Measurements from ENCODE around the gene PCDH1. TPM values are rescaled to one million over a fixed set of nuclear protein-coding genes. Genes with fewer than 3 reads are reported as not detected.

PCDH1 gene
- total RNA-seq, 1 experiment from 2014 or later: 9.9 TPM

DNA sequence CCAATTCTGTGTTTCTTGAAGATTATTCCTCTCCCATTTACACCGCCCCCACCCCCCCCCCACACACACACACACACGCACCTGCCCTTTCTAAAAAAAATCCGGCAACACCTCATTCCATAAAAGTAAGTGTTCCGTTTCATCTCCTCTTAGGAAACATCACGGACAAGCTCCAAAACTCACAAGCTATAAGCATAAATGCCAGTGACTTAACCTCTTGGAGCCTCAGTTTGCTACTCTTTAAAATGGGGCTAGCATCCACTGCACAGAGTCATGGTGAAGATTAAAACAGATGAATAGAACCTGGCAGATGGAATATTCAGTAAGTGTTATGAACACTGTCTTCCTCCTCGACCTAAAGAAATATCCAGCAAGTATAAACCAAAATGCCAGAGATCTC is 70.5 kb downstream of the PCDH1 start:
- DNase-seq (ENCODE audit: unreplicated experiment): no peak
- Mint-ChIP-seq H3K9me3 (ENCODE audit: unreplicated experiment) (no peaks in the 10 kb centered on the region), H3K27me3 (ENCODE audit: insufficient read depth, unreplicated experiment) (peaks cover 68% of the 10 kb centered on the region), H3K4me1 (ENCODE audit: insufficient read depth, unreplicated experiment) (no peaks in the 10 kb centered on the region), H3K27ac (ENCODE audit: low read depth, unreplicated experiment) (no peak overlapping the region), H3K36me3 (ENCODE audit: insufficient read depth, unreplicated experiment) (no peaks in the 10 kb centered on the region), H3K4me3 (ENCODE audit: unreplicated experiment) (no peak overlapping the region)
- intact Hi-C loops (cut with micrococcal nuclease): no loop called here
- POLR2A ChIA-PET: interaction anchor here (0.6 to 1.0 kb wide), 2 partner anchors 33 to 42 kb away, joined by 3 to 5 read pairs; no protein-coding TSS in a partner anchor
- CTCF ChIA-PET: interaction anchor here (0.6 to 3.3 kb wide), 9 partner anchors 13 to 117 kb away, joined by 3 to 18 read pairs (median 5); partner anchors contain the start of gene PCDH1
- TF ChIP-seq CTCF (IDR thresholded peaks at IDR 0.05; ENCODE audit: unreplicated experiment): no peak
- no TSS peak for BruUV-seq (replicated peaks)

DNA sequence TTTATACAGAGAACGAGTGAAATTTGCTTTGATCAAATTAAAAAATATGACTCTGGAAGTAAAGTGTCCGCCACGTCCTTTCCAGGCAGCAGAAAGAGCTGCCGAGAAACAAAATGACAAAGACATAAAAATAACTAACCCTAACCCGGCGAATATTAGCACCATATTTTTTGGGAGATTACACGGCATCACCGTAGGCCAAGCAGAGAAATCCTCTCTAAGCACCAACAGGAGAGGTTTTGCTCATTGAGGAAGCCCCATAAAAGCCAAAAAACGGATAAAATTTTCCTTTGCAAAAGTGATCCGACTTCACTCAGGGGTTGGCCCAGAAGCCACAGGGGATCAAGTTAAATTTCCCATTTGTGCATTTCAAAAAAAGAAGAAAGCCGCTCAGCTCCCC is 70.9 kb downstream of the PCDH1 start:
- intact Hi-C loops (cut with micrococcal nuclease): no loop called here
- no TSS peak for BruUV-seq (replicated peaks)
- ChIA-PET POLR2A (interaction anchor here (0.6 to 1.0 kb wide), 2 partner anchors 33 to 42 kb away, joined by 3 to 5 read pairs; no protein-coding TSS in a partner anchor), CTCF (interaction anchor here (0.6 to 3.3 kb wide), 6 partner anchors 8 to 113 kb away, joined by 3 to 18 read pairs (median 6); partner anchors contain the start of gene PCDH1)
- no peak for TF ChIP-seq CTCF (IDR thresholded peaks at IDR 0.05; ENCODE audit: unreplicated experiment)
- Mint-ChIP-seq H3K36me3 (ENCODE audit: insufficient read depth, unreplicated experiment) (no peaks in the 10 kb centered on the region), H3K4me1 (ENCODE audit: insufficient read depth, unreplicated experiment) (no peaks in the 10 kb centered on the region), H3K27me3 (ENCODE audit: insufficient read depth, unreplicated experiment) (peaks cover 72% of the 10 kb centered on the region), H3K4me3 (ENCODE audit: unreplicated experiment) (no peak overlapping the region), H3K27ac (ENCODE audit: low read depth, unreplicated experiment) (no peak overlapping the region), H3K9me3 (ENCODE audit: unreplicated experiment) (no peaks in the 10 kb centered on the region)
- no peak for DNase-seq (ENCODE audit: unreplicated experiment)

GRCh38 chr5:141806626-141807025 is 71.6 kb downstream of the PCDH1 start:
- intact Hi-C loops (cut with micrococcal nuclease): no loop called here
- ChIA-PET CTCF (interaction anchor here (1.1 to 3.3 kb wide), 5 partner anchors 9 to 72 kb away, joined by 5 to 18 read pairs (median 8); partner anchors contain the start of gene PCDH1), POLR2A (no interaction called here)
- no peak for TF ChIP-seq CTCF (IDR thresholded peaks at IDR 0.05; ENCODE audit: unreplicated experiment)
- H3K27me3 Mint-ChIP-seq (ENCODE audit: insufficient read depth, unreplicated experiment): peaks cover 73% of the 10 kb centered on the region
- H3K27ac Mint-ChIP-seq (ENCODE audit: low read depth, unreplicated experiment): no peak overlapping the region
- H3K4me1 Mint-ChIP-seq (ENCODE audit: insufficient read depth, unreplicated experiment): no peaks in the 10 kb centered on the region
- no peak overlapping the region for H3K4me3 Mint-ChIP-seq (ENCODE audit: unreplicated experiment)
- no peaks in the 10 kb centered on the region for H3K9me3 Mint-ChIP-seq (ENCODE audit: unreplicated experiment)
- no peak for DNase-seq (ENCODE audit: unreplicated experiment)
- no TSS peak for BruUV-seq (replicated peaks)
- H3K36me3 Mint-ChIP-seq (ENCODE audit: insufficient read depth, unreplicated experiment): no peaks in the 10 kb centered on the region

DNA sequence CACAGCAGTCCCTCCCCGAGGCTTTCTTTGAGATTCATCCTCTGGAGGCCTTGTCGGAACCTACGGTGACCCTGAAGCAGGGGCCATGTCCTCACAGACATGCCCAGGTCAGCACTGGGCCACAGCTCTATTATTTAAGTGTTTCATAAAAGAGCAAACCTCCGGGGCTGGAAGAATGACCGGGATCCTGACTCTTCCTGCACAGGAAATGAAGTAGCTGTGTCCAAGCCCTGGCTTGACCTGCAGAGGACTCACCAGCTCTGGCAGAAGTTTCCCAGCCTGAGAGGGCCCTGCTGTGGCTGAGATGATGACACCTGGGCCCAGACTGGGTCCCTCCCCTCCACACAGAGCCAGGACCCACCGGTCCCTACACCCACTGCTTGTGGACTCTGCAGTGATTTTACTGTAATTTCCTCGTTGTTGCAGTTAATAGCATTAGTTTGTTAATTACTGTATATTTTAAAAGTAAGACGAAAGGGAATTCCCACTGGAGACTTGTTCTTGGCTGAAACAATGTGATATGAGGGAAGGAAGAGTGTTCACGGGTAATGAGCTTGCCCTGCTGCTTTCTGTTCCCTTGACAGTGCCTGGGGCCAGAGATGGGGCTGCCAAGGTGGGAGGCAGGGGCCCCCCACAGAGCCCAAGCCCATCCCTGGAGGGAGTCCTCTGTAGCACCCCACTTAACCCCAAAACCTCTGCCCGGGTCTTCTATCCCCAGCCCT is 72.2 kb downstream of the PCDH1 start:
- intact Hi-C loops (cut with micrococcal nuclease): no loop called here
- Mint-ChIP-seq H3K4me3 (ENCODE audit: unreplicated experiment) (no peak overlapping the region), H3K27me3 (ENCODE audit: insufficient read depth, unreplicated experiment) (peaks cover 73% of the 10 kb centered on the region), H3K9me3 (ENCODE audit: unreplicated experiment) (no peaks in the 10 kb centered on the region), H3K36me3 (ENCODE audit: insufficient read depth, unreplicated experiment) (no peaks in the 10 kb centered on the region), H3K27ac (ENCODE audit: low read depth, unreplicated experiment) (no peak overlapping the region), H3K4me1 (ENCODE audit: insufficient read depth, unreplicated experiment) (no peaks in the 10 kb centered on the region)
- ChIA-PET POLR2A (no interaction called here), CTCF (interaction anchor here (0.6 to 3.3 kb wide), 7 partner anchors 10 to 797 kb away, joined by 3 to 18 read pairs (median 5); partner anchors contain the start of gene PCDH1)
- DNase-seq (ENCODE audit: unreplicated experiment): no peak
- no peak for TF ChIP-seq CTCF (IDR thresholded peaks at IDR 0.05; ENCODE audit: unreplicated experiment)
- no TSS peak for BruUV-seq (replicated peaks)

All from MCF 10A (cell line).